Right cardiac atrium (tissue), 5 donors: Measurements from ENCODE around the gene HOXC9. TPM values are rescaled to one million over a fixed set of nuclear protein-coding genes. Genes with fewer than 3 reads are reported as not detected.

Experiments used
- ATAC-seq, 2 donors: fragments of 200-7000 bp; cut with Tn5 transposase; one replicate each; pipeline versions ENCODE4 v1.8.0 to v1.9.1; 2020; ENCODE audit warnings: moderate library complexity in 2 of 2, mild to moderate bottlenecking in 1 of 2
- DNase-seq, 3 donors: peaks; one replicate each; pipeline ENCODE4 v3.0.0-alpha.2; 2020
- H3K27ac ChIP-seq: one replicate; pipeline ENCODE4 v1.5.1; 2013; ENCODE audit warnings: mild to moderate bottlenecking, low read length, control low read depth, moderate library complexity
- H3K27me3 ChIP-seq: one replicate; pipeline ENCODE4 v1.6.1; 2013; ENCODE audit not compliant: control insufficient read depth, insufficient read depth
- H3K4me1 ChIP-seq: one replicate; pipeline ENCODE4 v1.6.1; 2013; ENCODE audit warnings: low read length; ENCODE audit not compliant: control insufficient read depth, insufficient read depth
- H3K4me3 ChIP-seq: one replicate; pipeline ENCODE4 v1.5.1; 2013; ENCODE audit warnings: low read length, control low read depth
- H3K9me3 ChIP-seq: one replicate; pipeline ENCODE4 v1.6.1; 2013; ENCODE audit warnings: low read length; ENCODE audit not compliant: control insufficient read depth
- WGBS: extraction: QIAGEN DNeasy Blood & Tissue Kit; methylation state at CpG from one replicate; pipeline ENCODE4 v1.1.7; 2013; 5-methylcytosine and 5-hydroxymethylcytosine counted together
- intact Hi-C, 4 donors: fragments of 100-400 bp; cut with DNase I; formaldehyde crosslinking; loops; one replicate each; pipeline versions ENCODE4 v1.11.0 to v1.14.0; 2022 to 2023
- polyA plus RNA-seq: library from polyadenylated mRNA; stranded (reverse); fragments of 200-250 nt; gene quantifications from one replicate; pipeline ENCODE4 v1.2.3, GENCODE V29; 2013
- total RNA-seq, 4 donors: library from RNA; stranded (reverse); fragmentation: NEBNext Ultra II Directional; extraction: Animal tissue kit (Norgen Biotek cat#: 25700); gene quantifications; one replicate each; pipeline ENCODE4 v1.2.1, GENCODE V29; 2021
- donor health status: healthy with polysubstance abuse.
- donor health status: DM: no; HTN: yes; CAD: no.
- donor health status: DM: no; HTN: no; CAD: no.
- donor health status: DM: no; HTN: yes; CAD: no; lungs with severe emphysema.
- donor health status: DM: yes; HTN: yes; CAD: no.

Gene HOXC9
- total and polyA plus RNA-seq, 5 donors = 0.15 TPM; not detected in 4

DNA sequence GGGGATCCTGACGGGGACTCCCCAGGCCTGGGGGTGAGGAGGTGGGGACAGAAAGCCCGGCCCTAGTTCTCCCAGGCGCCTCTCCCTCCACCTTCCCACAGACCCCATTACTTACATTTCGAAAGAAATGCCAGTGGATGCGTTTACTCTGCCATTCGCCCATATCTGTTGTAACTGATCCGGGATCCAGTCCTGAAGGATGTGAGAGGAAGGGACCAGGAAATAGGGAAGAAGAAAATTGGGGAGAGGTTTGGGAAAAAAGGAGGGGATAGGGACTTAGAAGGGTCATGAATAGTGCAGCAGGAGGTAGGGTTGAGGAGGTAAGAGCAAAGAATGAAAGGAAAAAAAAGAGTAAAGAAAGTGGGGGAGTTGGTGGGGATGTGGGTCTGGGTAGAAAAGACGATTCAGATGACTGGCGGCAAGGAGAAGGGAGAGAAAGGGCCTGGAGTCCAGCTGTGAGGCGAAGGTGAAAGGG lies 44.1 kb upstream of the HOXC9 start:
- 7% methylated on average over 10 of the region's 10 CpGs for WGBS
- intact Hi-C loops = no loop called here
- Histone ChIP-seq H3K4me3 (no peak overlapping the region), H3K4me1 (no peaks in the 10 kb centered on the region), H3K9me3 (no peaks in the 10 kb centered on the region), H3K27me3 (no peaks in the 10 kb centered on the region), H3K27ac (no peak overlapping the region)
- ATAC-seq = no peak
- DNase-seq = no peak

DNA sequence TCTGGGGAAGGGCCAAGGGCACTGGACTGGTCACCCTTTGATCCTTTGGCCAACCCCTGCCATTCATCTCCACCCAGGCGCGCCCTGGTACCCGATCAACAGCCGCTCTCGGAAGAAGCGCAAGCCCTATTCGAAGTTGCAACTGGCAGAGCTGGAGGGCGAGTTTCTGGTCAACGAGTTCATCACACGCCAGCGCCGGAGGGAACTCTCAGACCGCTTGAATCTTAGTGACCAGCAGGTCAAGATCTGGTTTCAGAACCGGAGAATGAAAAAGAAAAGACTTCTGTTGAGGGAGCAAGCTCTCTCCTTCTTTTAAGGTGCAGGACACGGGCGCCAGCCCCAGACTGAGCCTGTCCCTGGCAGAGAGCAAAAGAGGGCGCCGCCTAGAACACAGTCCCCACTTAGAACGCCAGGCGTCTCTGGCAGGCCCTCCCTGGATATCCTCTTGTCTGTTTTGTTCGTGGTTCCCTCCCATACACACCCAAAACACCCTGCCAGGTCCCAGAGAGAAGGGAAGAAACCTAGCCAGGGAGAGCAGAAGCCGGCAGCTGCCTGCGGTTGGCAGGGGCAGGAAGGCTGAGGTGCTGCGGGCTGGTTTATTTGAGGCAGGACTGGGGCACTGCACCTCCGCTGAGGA lies 43.6 kb upstream of the HOXC9 start:
- intact Hi-C loops = no loop called here
- Histone ChIP-seq H3K9me3 (no peaks in the 10 kb centered on the region), H3K27me3 (no peaks in the 10 kb centered on the region), H3K4me3 (no peak overlapping the region), H3K4me1 (no peaks in the 10 kb centered on the region), H3K27ac (no peak overlapping the region)
- no peak for ATAC-seq
- DNase-seq = no peak
- 8% methylated on average over 25 of the region's 25 CpGs for WGBS

GRCh38 chr12:53956914-53957536 lies 42.9 kb upstream of the HOXC9 start:
- H3K27ac ChIP-seq = no peak overlapping the region
- 12% methylated on average over 11 of the region's 11 CpGs for WGBS
- intact Hi-C loops = no loop called here
- H3K27me3 ChIP-seq = no peaks in the 10 kb centered on the region
- no peaks in the 10 kb centered on the region for H3K4me1 ChIP-seq
- no peak for ATAC-seq
- no peaks in the 10 kb centered on the region for H3K9me3 ChIP-seq
- H3K4me3 ChIP-seq = no peak overlapping the region
- DNase-seq = no peak

DNA sequence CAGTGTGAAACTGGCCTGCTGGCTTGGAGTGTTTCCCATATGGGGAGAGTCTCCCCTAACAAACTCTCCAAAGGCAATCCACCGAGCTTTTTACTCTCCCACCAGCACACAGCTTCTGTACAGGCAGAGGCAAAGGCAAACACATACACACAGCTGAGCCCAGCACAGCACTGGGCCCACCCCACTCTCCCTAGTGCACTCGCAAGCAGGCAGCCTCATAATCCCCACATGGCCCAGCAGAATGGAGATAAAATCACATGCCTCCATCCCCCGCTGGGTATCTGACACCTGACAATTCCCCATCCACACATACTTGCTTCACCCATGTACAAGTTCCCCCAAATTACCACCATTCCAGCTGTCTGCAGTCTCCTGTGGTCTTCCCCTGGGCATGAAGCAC lies 41.8 kb upstream of the HOXC9 start:
- no peaks in the 10 kb centered on the region for H3K9me3 ChIP-seq
- no peak overlapping the region for H3K27ac ChIP-seq
- ATAC-seq (no peak), DNase-seq (no peak)
- intact Hi-C loops = no loop called here
- no peaks in the 10 kb centered on the region for H3K4me1 ChIP-seq
- H3K4me3 ChIP-seq = no peak overlapping the region
- WGBS = 8% methylated on average over 3 of the region's 3 CpGs
- H3K27me3 ChIP-seq = no peaks in the 10 kb centered on the region

GRCh38 chr12:53959314-53959713 lies 40.6 kb upstream of the HOXC9 start:
- no peak for ATAC-seq
- intact Hi-C loops = no loop called here
- WGBS = 14% methylated on average over 4 of the region's 4 CpGs

DNA sequence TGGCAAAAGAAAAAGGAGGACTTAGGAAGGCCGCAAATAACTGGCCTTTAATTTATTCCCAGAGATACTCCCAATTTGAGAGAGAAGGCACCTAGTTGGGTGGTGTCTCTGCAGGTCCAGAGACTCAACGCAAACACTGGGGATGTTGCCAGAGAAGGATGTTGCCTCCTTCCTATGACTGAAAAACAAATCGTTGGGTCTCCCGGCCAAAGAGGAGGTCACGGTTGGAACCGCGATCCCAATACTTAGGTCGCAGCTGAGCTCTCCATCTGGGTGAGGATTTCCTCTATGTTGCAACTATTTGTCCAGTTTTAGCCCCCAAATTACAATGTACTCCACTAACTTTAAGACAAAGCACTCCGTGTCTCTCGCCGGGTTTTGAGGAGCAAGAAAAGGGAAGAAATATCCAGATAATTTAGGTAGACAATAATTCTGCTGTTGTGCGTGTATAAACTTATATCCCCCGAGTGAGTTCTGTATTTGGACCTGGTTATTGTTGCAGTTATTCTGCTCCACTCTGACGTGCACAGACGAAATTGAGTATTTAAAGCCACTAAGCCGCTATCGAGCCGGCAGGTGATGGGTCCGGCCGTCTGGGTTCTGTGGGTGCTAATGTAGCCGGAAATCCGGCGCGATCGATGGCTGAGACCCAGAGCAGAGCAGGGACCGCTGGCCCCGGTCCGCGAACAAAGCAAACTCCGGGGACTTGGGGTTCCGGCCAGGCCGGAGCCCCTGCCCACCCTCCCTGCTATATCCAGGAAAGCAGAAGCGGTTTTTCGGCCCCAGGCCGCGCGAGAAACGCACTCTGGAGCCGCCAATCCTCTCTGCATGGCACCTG lies 39.6 kb upstream of the HOXC9 start:
- DNase-seq (no peak), ATAC-seq (no peak)
- H3K4me1 ChIP-seq = no peaks in the 10 kb centered on the region
- H3K27me3 ChIP-seq = peaks cover 2% of the 10 kb centered on the region
- no peaks in the 10 kb centered on the region for H3K9me3 ChIP-seq
- intact Hi-C loops = no loop called here
- H3K27ac ChIP-seq = no peak overlapping the region
- H3K4me3 ChIP-seq = no peak overlapping the region
- WGBS = 9% methylated on average over 39 of the region's 39 CpGs

More at GRCh38 chr12:53959314-53959713, 40.6 kb upstream of the HOXC9 start:
- no peaks in the 10 kb centered on the region for H3K27me3 ChIP-seq
- DNase-seq = no peak
- H3K9me3 ChIP-seq = no peaks in the 10 kb centered on the region
- H3K4me1 ChIP-seq = no peaks in the 10 kb centered on the region
- H3K27ac ChIP-seq = no peak overlapping the region
- H3K4me3 ChIP-seq = no peak overlapping the region

DNA sequence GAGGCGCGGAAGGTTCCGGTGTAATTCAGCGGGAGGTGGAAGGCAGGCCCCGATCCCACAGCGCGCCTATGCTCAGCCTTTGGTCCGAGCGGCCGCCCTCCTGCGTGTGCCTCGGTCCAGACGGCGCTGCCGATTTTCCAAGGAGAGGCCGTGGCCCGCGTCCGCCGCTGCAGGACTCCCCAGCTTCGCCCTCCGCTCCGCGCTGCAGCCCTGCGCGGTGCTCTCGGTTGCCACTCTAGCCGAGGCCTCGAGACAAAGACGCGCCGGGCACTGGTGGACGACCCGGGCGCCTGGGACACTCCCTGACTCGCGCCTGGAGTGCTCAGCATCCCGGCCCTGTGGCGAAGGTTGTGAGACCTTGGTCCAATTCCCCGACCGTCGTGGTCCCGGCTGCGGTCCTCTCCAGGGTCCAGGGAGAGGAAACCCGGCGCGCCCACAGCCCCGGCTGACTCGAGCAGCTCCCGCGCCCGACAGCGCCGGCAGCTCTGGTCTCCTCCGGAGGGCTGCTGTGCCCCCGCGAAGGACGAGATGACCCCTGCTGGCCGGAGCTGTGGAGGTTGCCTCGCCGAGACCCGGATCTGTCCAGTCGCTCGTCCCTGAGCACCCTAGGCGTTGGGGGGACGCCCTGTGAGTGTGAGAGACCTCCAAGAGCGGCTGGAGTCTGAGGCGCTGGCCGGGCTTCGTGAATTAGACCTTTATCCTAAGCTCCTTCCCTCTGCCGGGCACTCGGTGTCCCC lies 38.8 kb upstream of the HOXC9 start:
- Histone ChIP-seq H3K9me3 (no peaks in the 10 kb centered on the region), H3K4me1 (no peaks in the 10 kb centered on the region), H3K27ac (no peak overlapping the region), H3K27me3 (peaks cover 2% of the 10 kb centered on the region), H3K4me3 (no peak overlapping the region)
- DNase-seq (no peak), ATAC-seq (no peak)
- WGBS = 2% methylated on average over 72 of the region's 72 CpGs
- intact Hi-C loops = no loop called here

GRCh38 chr12:53963005-53963404 lies 37.0 kb upstream of the HOXC9 start:
- Histone ChIP-seq H3K4me3 (no peak overlapping the region), H3K27me3 (peaks cover 2% of the 10 kb centered on the region), H3K27ac (no peak overlapping the region), H3K4me1 (no peaks in the 10 kb centered on the region), H3K9me3 (no peaks in the 10 kb centered on the region)
- ATAC-seq (no peak), DNase-seq (no peak)
- 24% methylated on average over 7 of the region's 7 CpGs for WGBS
- intact Hi-C loops = no loop called here

DNA sequence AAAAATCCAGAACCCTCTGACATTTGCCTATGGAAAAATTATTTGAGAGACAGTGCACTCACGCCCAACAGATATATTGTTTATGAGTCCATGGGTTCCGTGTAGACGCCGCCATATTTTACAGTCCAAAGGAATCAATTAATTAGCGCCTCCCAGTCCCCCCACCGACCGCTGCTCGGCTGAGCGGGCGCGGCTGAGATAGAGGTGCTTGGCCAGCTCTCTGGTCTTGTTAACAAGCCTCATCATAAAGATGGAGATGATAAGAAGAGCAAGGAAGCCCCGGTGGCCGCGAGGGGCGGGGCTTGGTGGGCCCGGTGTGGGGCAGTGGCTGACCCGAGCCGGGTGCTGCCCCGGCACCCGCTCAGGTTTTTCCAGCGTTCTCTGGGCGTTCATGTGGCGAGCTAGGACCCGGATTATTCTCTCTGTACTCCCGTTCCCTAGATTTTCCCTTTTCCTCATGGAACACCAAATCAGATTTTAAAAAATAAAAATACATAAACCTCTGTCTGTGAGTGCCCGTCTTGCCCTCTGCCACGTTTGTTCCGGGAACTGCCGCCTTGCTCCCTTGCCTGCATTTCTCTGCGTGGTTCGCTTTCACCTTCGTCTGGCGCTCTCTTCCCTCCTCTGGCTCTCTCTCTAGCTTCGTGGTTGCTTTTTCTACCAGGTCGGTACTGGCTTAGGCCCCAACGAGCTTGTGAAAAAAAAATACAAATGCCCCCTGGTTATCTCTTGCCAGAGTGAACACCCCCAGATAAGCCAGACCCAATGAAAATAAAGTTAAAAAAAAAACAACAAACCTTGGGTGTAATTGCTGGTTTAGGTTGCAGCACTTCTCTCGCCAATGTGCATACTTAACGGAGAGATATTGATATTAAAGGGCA lies 36.3 kb upstream of the HOXC9 start:
- Histone ChIP-seq H3K4me1 (no peaks in the 10 kb centered on the region), H3K27me3 (peaks cover 2% of the 10 kb centered on the region), H3K27ac (no peak overlapping the region), H3K9me3 (no peaks in the 10 kb centered on the region), H3K4me3 (no peak overlapping the region)
- intact Hi-C loops = no loop called here
- ATAC-seq (no peak), DNase-seq (no peak)
- WGBS = 7% methylated on average over 38 of the region's 38 CpGs

DNA sequence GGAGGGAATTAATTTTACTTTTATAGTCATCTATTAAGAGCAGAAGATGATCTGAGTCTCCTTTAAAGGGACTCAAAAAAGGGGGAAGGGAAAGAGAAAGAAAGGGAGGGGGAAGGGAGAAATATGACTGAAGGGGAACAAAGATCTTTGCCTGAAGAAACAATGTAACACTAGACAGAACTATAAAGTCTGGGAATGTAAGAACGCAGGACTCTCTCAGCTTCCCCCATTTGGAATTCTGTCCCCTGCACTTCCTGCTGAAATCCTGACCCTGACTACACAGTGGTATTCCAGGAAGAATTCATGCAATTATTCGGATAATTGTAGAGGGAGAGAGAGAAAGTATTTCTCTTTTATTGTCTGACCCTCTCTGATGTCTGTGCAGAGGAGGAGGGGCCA lies 35.6 kb upstream of the HOXC9 start:
- Histone ChIP-seq H3K27ac (no peak overlapping the region), H3K27me3 (peaks cover 2% of the 10 kb centered on the region), H3K4me3 (no peak overlapping the region), H3K4me1 (no peaks in the 10 kb centered on the region), H3K9me3 (no peaks in the 10 kb centered on the region)
- WGBS = 12% methylated on average over 2 of the region's 2 CpGs
- ATAC-seq (no peak), DNase-seq (no peak)
- intact Hi-C loops = no loop called here
